Body of pancreas (tissue), 4 donors: Measurements from ENCODE around the gene VPS9D1.

Source experiments
- POLR2A ChIP-seq, 3 donors: fragments of 450-650 bp; IDR thresholded peaks; one replicate each; pipeline ENCODE4 v1.6.1; 2016; ENCODE audit warnings: antibody characterized with exemption in 3 of 3, mild to moderate bottlenecking in 2 of 3
- TF ChIP-seq, protein P1 (sequence below), 7 experiments: fragments of 450-650 bp in 4 of 7; fragments of 200-600 bp in 3 of 7; sonication (generic) in 3 of 7; IDR thresholded peaks; one replicate each; pipeline ENCODE4 v1.5.1; 2016 to 2019; ENCODE audit warnings: antibody characterized with exemption in 7 of 7

DNA sequence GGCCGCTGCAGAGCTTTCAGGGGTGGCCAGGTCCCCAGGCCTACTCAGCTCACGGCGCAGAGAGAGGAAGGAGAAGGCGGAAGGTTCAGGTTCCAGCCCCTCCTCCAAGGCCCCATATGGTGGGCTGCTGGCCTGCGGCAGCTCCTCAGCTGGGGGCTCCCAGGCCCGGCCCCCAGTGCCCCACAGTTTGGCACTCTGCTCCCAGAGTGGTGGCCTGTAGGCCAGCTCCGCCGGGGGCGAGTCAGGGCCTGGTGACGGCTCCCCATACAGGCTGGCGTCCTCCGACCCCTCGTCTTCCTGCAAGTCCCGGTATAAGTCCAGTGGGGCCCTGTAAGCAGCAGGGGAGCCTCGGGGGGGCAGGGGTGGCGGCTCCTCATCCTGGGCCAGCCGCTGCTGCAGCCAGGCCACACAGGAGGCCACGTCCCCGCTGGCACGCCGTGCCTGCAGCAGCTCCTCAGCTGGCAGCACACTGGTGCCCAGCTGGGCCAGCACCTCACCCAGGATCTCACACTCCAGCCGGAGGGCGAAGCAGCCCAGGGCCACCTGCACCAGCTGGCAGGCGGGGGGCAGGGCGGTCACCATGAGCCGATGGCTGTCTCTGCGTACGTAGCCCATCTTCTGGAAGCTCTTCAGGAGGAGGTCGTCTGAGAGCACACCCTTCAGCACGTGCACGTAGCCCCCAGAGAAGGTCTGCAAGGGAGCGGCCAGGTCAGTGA is 22.9 kb downstream of the VPS9D1 start:
- TF ChIP-seq, protein P1, sequence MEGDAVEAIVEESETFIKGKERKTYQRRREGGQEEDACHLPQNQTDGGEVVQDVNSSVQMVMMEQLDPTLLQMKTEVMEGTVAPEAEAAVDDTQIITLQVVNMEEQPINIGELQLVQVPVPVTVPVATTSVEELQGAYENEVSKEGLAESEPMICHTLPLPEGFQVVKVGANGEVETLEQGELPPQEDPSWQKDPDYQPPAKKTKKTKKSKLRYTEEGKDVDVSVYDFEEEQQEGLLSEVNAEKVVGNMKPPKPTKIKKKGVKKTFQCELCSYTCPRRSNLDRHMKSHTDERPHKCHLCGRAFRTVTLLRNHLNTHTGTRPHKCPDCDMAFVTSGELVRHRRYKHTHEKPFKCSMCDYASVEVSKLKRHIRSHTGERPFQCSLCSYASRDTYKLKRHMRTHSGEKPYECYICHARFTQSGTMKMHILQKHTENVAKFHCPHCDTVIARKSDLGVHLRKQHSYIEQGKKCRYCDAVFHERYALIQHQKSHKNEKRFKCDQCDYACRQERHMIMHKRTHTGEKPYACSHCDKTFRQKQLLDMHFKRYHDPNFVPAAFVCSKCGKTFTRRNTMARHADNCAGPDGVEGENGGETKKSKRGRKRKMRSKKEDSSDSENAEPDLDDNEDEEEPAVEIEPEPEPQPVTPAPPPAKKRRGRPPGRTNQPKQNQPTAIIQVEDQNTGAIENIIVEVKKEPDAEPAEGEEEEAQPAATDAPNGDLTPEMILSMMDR (IDR thresholded peaks at IDR 0.05), result no peak
- TF ChIP-seq POLR2A (IDR thresholded peaks at IDR 0.05), result no peak
